ENCODE measurements around the gene SORCS2. TPM values are rescaled to one million over a fixed set of nuclear protein-coding genes. Genes with fewer than 3 reads are reported as not detected.

SORCS2 gene
- total RNA-seq, 2 donors from 2014 or later: 0.68 to 0.92 TPM

GRCh38 chr4:7536876-7537275 is 344.5 kb downstream of the SORCS2 start:
- Histone ChIP-seq H3K4me1 (ENCODE audit: control insufficient read depth in 1 of 2, low read depth in 2 of 2) (no peaks in the 10 kb centered on the region), H3K36me3 (no peaks in the 10 kb centered on the region), H3K9me3 (no peaks in the 10 kb centered on the region), H3K27me3 (replicated peaks; ENCODE audit: insufficient read depth) (no peaks in the 10 kb centered on the region), H3K4me3 (no peak overlapping the region), H3K27ac (no peak overlapping the region)
- ATAC-seq (ENCODE audit: insufficient number of reproducible peaks, low FRiP score, low read depth) (no peak), DNase-seq (ENCODE audit: low spot score) (no peak)
- TF ChIP-seq, protein P1, sequence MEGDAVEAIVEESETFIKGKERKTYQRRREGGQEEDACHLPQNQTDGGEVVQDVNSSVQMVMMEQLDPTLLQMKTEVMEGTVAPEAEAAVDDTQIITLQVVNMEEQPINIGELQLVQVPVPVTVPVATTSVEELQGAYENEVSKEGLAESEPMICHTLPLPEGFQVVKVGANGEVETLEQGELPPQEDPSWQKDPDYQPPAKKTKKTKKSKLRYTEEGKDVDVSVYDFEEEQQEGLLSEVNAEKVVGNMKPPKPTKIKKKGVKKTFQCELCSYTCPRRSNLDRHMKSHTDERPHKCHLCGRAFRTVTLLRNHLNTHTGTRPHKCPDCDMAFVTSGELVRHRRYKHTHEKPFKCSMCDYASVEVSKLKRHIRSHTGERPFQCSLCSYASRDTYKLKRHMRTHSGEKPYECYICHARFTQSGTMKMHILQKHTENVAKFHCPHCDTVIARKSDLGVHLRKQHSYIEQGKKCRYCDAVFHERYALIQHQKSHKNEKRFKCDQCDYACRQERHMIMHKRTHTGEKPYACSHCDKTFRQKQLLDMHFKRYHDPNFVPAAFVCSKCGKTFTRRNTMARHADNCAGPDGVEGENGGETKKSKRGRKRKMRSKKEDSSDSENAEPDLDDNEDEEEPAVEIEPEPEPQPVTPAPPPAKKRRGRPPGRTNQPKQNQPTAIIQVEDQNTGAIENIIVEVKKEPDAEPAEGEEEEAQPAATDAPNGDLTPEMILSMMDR (IDR thresholded peaks at IDR 0.05): no peak

DNA sequence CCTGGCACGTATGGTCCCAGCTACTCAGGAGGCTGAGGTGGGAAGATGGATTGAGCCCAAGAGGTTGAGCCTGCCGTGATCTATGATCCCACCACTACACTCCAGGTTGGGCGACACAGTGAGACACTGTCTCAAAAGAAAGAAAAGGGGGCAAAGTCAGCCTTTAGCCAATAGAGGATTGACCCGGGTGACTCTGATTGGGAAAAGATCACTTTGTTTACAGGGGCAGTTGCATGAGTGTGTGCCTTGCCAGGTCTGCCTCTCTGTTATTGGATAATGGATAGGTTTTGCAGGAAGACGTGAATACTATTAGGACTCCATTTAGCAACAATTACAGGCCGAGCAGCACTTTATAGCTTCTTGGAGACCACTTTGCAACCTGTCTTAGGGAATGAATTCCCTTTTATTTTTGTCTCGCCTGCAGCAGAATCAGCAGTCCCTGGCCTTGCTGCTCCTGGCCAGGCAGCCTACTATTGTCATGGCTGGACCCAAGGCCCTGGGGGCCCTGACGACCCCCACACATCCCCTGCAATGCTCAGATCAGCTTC is 345.6 kb downstream of the SORCS2 start:
- Histone ChIP-seq H3K36me3 (no peaks in the 10 kb centered on the region), H3K9me3 (no peaks in the 10 kb centered on the region), H3K4me3 (no peak overlapping the region), H3K4me1 (ENCODE audit: control insufficient read depth in 1 of 2, low read depth in 2 of 2) (no peaks in the 10 kb centered on the region), H3K27me3 (replicated peaks; ENCODE audit: insufficient read depth) (no peaks in the 10 kb centered on the region), H3K27ac (no peak overlapping the region)
- TF ChIP-seq, protein P1 (IDR thresholded peaks at IDR 0.05): no peak
- DNase-seq (ENCODE audit: low spot score) (no peak), ATAC-seq (ENCODE audit: insufficient number of reproducible peaks, low FRiP score, low read depth) (no peak)

- Histone ChIP-seq H3K27ac (no peak overlapping the region), H3K4me1 (ENCODE audit: control insufficient read depth in 1 of 2, low read depth in 2 of 2) (no peaks in the 10 kb centered on the region), H3K36me3 (no peaks in the 10 kb centered on the region), H3K4me3 (no peak overlapping the region), H3K9me3 (no peaks in the 10 kb centered on the region), H3K27me3 (replicated peaks; ENCODE audit: insufficient read depth) (no peaks in the 10 kb centered on the region)
- TF ChIP-seq, protein P1 (IDR thresholded peaks at IDR 0.05): no peak
- no peak for DNase-seq (ENCODE audit: low spot score)
- no peak for ATAC-seq (ENCODE audit: insufficient number of reproducible peaks, low FRiP score, low read depth)
Observed at GRCh38 chr4:7538518-7538917, 346.2 kb downstream of the SORCS2 start.

DNA sequence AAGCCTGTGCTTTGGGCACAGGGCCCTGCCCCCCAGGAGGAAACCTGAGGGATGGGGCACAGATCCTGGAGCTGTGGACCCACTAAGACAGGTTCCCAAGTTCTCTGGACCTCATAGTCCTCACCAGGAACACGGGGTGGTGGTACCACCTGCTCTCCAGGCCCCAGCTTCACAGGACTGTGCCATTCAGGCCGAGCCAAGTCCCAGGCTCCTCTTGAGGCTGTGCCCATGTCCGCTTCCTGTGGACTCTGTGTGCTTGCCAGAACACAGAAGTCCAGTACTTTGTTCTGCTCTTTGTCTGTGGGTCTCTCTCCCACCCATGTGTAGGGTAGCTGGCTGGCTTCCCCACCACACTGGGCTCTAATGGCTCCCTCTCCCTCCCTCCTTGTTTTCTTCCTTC is 346.8 kb downstream of the SORCS2 start:
- Histone ChIP-seq H3K9me3 (no peaks in the 10 kb centered on the region), H3K27me3 (replicated peaks; ENCODE audit: insufficient read depth) (no peaks in the 10 kb centered on the region), H3K4me3 (no peak overlapping the region), H3K4me1 (ENCODE audit: control insufficient read depth in 1 of 2, low read depth in 2 of 2) (no peaks in the 10 kb centered on the region), H3K27ac (no peak overlapping the region), H3K36me3 (no peaks in the 10 kb centered on the region)
- DNase-seq (ENCODE audit: low spot score) (no peak), ATAC-seq (ENCODE audit: insufficient number of reproducible peaks, low FRiP score, low read depth) (no peak)
- TF ChIP-seq, protein P1 (IDR thresholded peaks at IDR 0.05): no peak

- Histone ChIP-seq H3K9me3 (no peaks in the 10 kb centered on the region), H3K4me1 (ENCODE audit: control insufficient read depth in 1 of 2, low read depth in 2 of 2) (no peaks in the 10 kb centered on the region), H3K27ac (no peak overlapping the region), H3K4me3 (no peak overlapping the region), H3K27me3 (replicated peaks; ENCODE audit: insufficient read depth) (no peaks in the 10 kb centered on the region), H3K36me3 (no peaks in the 10 kb centered on the region)
- TF ChIP-seq, protein P1 (IDR thresholded peaks at IDR 0.05): no peak
- DNase-seq (ENCODE audit: low spot score) (no peak), ATAC-seq (ENCODE audit: insufficient number of reproducible peaks, low FRiP score, low read depth) (no peak)
Observed at GRCh38 chr4:7539659-7540058, 347.3 kb downstream of the SORCS2 start.
